GM23338 (cell line): Measurements from ENCODE around the gene CFAP58. TPM values are rescaled to one million over a fixed set of nuclear protein-coding genes. Genes with fewer than 3 reads are reported as not detected.

ENCODE experiments used
- ATAC-seq: fragments of 200-7000 bp; cut with Tn5 transposase; 3 replicates; pipeline ENCODE4 v1.9.1; 2020
- DNase-seq: peaks from one replicate; pipeline ENCODE4 v3.0.0-alpha.2; 2015; ENCODE audit warnings: low spot score
- H2AFZ ChIP-seq: fragments of 200-600 bp; sonication (generic); 2 replicates; pipeline ENCODE4 v1.8.0; 2016; ENCODE audit warnings: antibody characterized with exemption, mild to moderate bottlenecking, moderate library complexity
- H3F3A ChIP-seq: fragments of 200-600 bp; sonication (generic); replicated peaks from 2 replicates; pipeline ENCODE4 v1.8.0; 2017; ENCODE audit warnings: antibody characterized with exemption, mixed run types, low read depth
- H3K27ac ChIP-seq: fragments of 200-600 bp; sonication (generic); 2 replicates; pipeline ENCODE4 v1.6.1; 2016; ENCODE audit warnings: low read depth
- H3K27me3 ChIP-seq: fragments of 200-600 bp; sonication (generic); 2 replicates; pipeline ENCODE4 v1.8.0; 2016; ENCODE audit warnings: mild to moderate bottlenecking, mixed run types, moderate library complexity; ENCODE audit not compliant: insufficient read depth
- H3K36me3 ChIP-seq: fragments of 200-600 bp; sonication (generic); 2 replicates; pipeline ENCODE4 v1.8.0; 2016; ENCODE audit warnings: mild to moderate bottlenecking; ENCODE audit not compliant: insufficient read depth
- H3K4me1 ChIP-seq: fragments of 200-600 bp; sonication (generic); 2 replicates; pipeline ENCODE4 v1.8.0; 2016; ENCODE audit warnings: mild to moderate bottlenecking, moderate library complexity; ENCODE audit not compliant: insufficient read depth
- H3K4me2 ChIP-seq: fragments of 200-600 bp; sonication (generic); 2 replicates; pipeline ENCODE4 v1.7.1; 2017; ENCODE audit warnings: mixed run types
- H3K4me3 ChIP-seq: fragments of 200-600 bp; sonication (generic); 2 replicates; pipeline ENCODE4 v1.6.1; 2016; ENCODE audit warnings: mixed run types
- H3K79me2 ChIP-seq: fragments of 200-600 bp; sonication (generic); replicated peaks from 2 replicates; pipeline ENCODE4 v1.8.0; 2017; ENCODE audit warnings: mild to moderate bottlenecking; ENCODE audit not compliant: insufficient read depth
- H3K9me2 ChIP-seq: fragments of 200-600 bp; sonication (generic); 2 replicates; pipeline ENCODE4 v1.8.0; 2017; ENCODE audit not compliant: insufficient read depth
- H4K20me1 ChIP-seq: fragments of 200-600 bp; sonication (generic); replicated peaks from 2 replicates; pipeline ENCODE4 v1.8.0; 2017; ENCODE audit warnings: mild to moderate bottlenecking; ENCODE audit not compliant: insufficient read depth
- H3K27ac Mint-ChIP-seq: 2 replicates; pipeline ENCODE4 v1.8.0; 2020; ENCODE audit warnings: inconsistent platforms, mild to moderate bottlenecking, moderate library complexity, mixed read lengths
- H3K27me3 Mint-ChIP-seq: 3 replicates; pipeline ENCODE4 v1.8.0; 2022; ENCODE audit warnings: low read depth, mild to moderate bottlenecking, moderate library complexity, mixed read lengths, inconsistent platforms; ENCODE audit not compliant: insufficient read depth, poor library complexity
- H3K36me3 Mint-ChIP-seq: 3 replicates; pipeline ENCODE4 v1.8.0; 2021; ENCODE audit warnings: low read depth, mild to moderate bottlenecking, inconsistent platforms, moderate library complexity, mixed read lengths
- H3K4me1 Mint-ChIP-seq: 3 replicates; pipeline ENCODE4 v1.8.0; 2020; ENCODE audit warnings: mild to moderate bottlenecking, inconsistent platforms, mixed read lengths
- H3K4me3 Mint-ChIP-seq: 3 replicates; pipeline ENCODE4 v1.8.0; 2021; ENCODE audit warnings: moderate library complexity, mild to moderate bottlenecking, inconsistent platforms, mixed read lengths
- H3K9me3 Mint-ChIP-seq: 3 replicates; pipeline ENCODE4 v1.8.0; 2020; ENCODE audit warnings: moderate library complexity, mild to moderate bottlenecking, inconsistent platforms, mixed read lengths
- CREB1 ChIP-seq: fragments of 250-450 bp; sonication (Bioruptor Pico); IDR thresholded peaks from 2 replicates; pipeline ENCODE4 v1.5.0; 2020; ENCODE audit warnings: low read depth, mild to moderate bottlenecking, moderate library complexity
- CTCF ChIP-seq, 2 experiments: fragments of 200-600 bp in 1 of 2; sonication (generic) in 1 of 2; conservative IDR thresholded peaks; 2 replicates each; pipeline versions ENCODE4 v1.5.1 to v1.6.1; 2016 to 2017; ENCODE audit warnings: antibody characterized with exemption in 2 of 2, low read depth in 2 of 2, mild to moderate bottlenecking in 2 of 2, moderate library complexity in 1 of 2
- ETS1 ChIP-seq: IDR thresholded peaks from 2 replicates; pipeline ENCODE4 v1.6.1; 2016; ENCODE audit warnings: antibody characterized with exemption
- EZH2phosphoT487 ChIP-seq: fragments of 200-600 bp; sonication (generic); IDR thresholded peaks from one replicate; pipeline ENCODE4 v1.8.1; 2018; ENCODE audit warnings: antibody characterized with exemption; ENCODE audit not compliant: unreplicated experiment
- JUNB ChIP-seq: IDR thresholded peaks from one replicate; pipeline ENCODE4 v1.6.1; 2016; ENCODE audit warnings: antibody characterized with exemption; ENCODE audit not compliant: unreplicated experiment
- POLR2AphosphoS5 ChIP-seq: IDR thresholded peaks from 2 replicates; pipeline ENCODE4 v1.6.1; 2016; ENCODE audit warnings: antibody characterized with exemption, low read depth
- REST ChIP-seq: IDR thresholded peaks from one replicate; pipeline ENCODE4 v1.6.1; 2018; ENCODE audit warnings: antibody characterized with exemption; ENCODE audit not compliant: unreplicated experiment
- ZNF114 ChIP-seq: fragments of 250-450 bp; sonication (Bioruptor Pico); IDR thresholded peaks from 2 replicates; pipeline ENCODE4 v1.5.0; 2020; ENCODE audit warnings: mild to moderate bottlenecking, moderate library complexity
- polyA plus RNA-seq: library from polyadenylated mRNA; unstranded; fragments of >200 nt; fragmentation: Nextera tagmentation; extraction: Ambion mirVana; gene quantifications from 2 replicates; pipeline ENCODE4 v1.2.1, GENCODE V29; 2016
- total RNA-seq: library from RNA; depleted of rRNA; stranded (reverse); fragments of >200 nt; shearing (Covaris generic); gene quantifications from 2 replicates; pipeline ENCODE4 v1.2.3, GENCODE V29; 2014

The CFAP58 gene
- total and polyA plus RNA-seq, 2 experiments from 2014 or later = 0.63 to 0.89 TPM

GRCh38 chr10:104333032-104333727, 20.5 kb upstream of the CFAP58 start:
- H3K9me3 Mint-ChIP-seq = no peaks in the 10 kb centered on the region; the same call in 2 of the 3 replicates
- no peak overlapping the region for H3K4me3 ChIP-seq
- H3K36me3 ChIP-seq = no peaks in the 10 kb centered on the region
- H3K27ac Mint-ChIP-seq = peak overlapping the region; percentile 87
- peaks cover 87% of the 10 kb centered on the region for H3K4me1 Mint-ChIP-seq
- peak overlapping the region; percentile 11; the same call in 1 of the 3 replicates for H3K4me3 Mint-ChIP-seq
- H2AFZ ChIP-seq = no peak overlapping the region
- 0 out of 2 replicates have a peak, but pooled peaks have one; percentile 60 for TF ChIP-seq CREB1 (CRISPR knock-in tag)
- TF ChIP-seq JUNB = no peak
- no peak for TF ChIP-seq POLR2AphosphoS5
- peaks cover 90% of the 10 kb centered on the region for H3K4me1 ChIP-seq
- H4K20me1 ChIP-seq = peaks cover 2% of the 10 kb centered on the region; the same call in 1 of the 2 replicates
- peak overlapping the region; percentile 53; the same call in 1 of the 2 replicates for H3K4me2 ChIP-seq
- peak; percentile 39 for DNase-seq
- H3K27ac ChIP-seq = no peak overlapping the region
- peaks cover 13% of the 10 kb centered on the region for H3F3A ChIP-seq
- H3K9me2 ChIP-seq = no peaks in the 10 kb centered on the region
- H3K36me3 Mint-ChIP-seq = no peaks in the 10 kb centered on the region; the same call in 2 of the 3 replicates
- ATAC-seq = no peak
- peaks cover 92% of the 10 kb centered on the region for H3K79me2 ChIP-seq
- H3K27me3 ChIP-seq = no peaks in the 10 kb centered on the region
- H3K27me3 Mint-ChIP-seq = peaks cover 14% of the 10 kb centered on the region

- no peak overlapping the region for H3K4me3 ChIP-seq
- Mint-ChIP-seq H3K36me3 (no peaks in the 10 kb centered on the region; the same call in 2 of the 3 replicates), H3K4me1 (peaks cover 81% of the 10 kb centered on the region), H3K9me3 (no peaks in the 10 kb centered on the region; the same call in 2 of the 3 replicates), H3K27ac (no peak overlapping the region; the same call in 1 of the 2 replicates), H3K27me3 (peaks cover 16% of the 10 kb centered on the region), H3K4me3 (peak overlapping the region; percentile 11; the same call in 1 of the 3 replicates)
- peaks cover 83% of the 10 kb centered on the region for H3K4me1 ChIP-seq
- ATAC-seq = no peak
- H3K27ac ChIP-seq = no peak overlapping the region
- H3K79me2 ChIP-seq = peaks cover 86% of the 10 kb centered on the region
- H3K36me3 ChIP-seq = no peaks in the 10 kb centered on the region
- H3F3A ChIP-seq = peaks cover 13% of the 10 kb centered on the region
- H3K9me2 ChIP-seq = no peaks in the 10 kb centered on the region
- peaks cover 2% of the 10 kb centered on the region; the same call in 1 of the 2 replicates for H4K20me1 ChIP-seq
- H2AFZ ChIP-seq = no peak overlapping the region
- H3K27me3 ChIP-seq = no peaks in the 10 kb centered on the region
- 0 out of 2 replicates have a peak overlapping the region, but pooled peaks have one; percentile 53 for H3K4me2 ChIP-seq
- no peak for DNase-seq
- no peak for TF ChIP-seq EZH2phosphoT487
- TF ChIP-seq ETS1 = no peak
- TF ChIP-seq CTCF (conservative IDR thresholded peaks at IDR 0.05; ENCODE audit: low read depth in 2 of 2) = no peak
- TF ChIP-seq REST = no peak
- TF ChIP-seq JUNB = no peak
- no peak for TF ChIP-seq ZNF114 (CRISPR knock-in tag)
Observed at GRCh38 chr10:104333728-104334373, 19.8 kb upstream of the CFAP58 start.
